GM21447 (cell line): ENCODE measurements around the gene CARTPT.

ENCODE experiments used
- ATAC-seq: cut with Tn5 transposase; IDR thresholded peaks from one replicate; pipeline ENCODE4 v1.9.1; 2021; ENCODE audit not compliant: unreplicated experiment

Gene CARTPT

DNA sequence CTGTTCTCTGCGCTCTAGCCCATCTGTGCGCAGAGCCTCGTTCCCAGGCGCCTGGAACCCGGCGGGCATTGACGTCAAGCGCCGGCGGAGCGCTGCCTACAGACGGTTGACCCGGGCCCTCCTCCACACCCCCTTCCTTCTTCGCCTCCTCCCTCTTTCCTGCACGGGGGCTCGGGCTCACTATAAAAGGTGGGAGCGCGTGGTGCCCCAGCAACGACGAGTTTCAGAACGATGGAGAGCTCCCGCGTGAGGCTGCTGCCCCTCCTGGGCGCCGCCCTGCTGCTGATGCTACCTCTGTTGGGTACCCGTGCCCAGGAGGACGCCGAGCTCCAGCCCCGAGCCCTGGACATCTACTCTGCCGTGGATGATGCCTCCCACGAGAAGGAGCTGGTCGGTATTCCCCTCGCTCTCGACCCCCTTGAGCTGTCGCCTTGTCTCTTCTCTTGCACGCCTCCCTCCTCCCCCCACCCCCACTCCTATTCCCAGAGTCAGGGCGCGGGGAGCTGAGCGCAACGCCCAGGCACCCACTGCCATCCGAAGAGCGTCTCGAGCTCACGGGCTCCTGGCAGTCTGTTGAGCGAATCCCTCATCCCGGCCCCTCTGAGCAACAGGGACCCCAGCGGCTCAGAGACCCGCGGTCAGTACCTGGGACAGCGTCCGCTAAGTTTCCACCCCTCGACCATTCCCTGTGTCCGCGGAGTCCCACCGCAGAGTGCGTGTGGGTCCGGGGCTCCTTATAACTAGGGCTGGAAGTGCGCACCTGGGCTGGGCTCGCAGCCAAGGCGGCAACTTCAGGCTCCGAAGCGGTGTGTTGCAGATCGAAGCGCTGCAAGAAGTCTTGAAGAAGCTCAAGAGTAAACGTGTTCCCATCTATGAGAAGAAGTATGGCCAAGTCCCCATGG is at the start of gene CARTPT:
TSS of gene CARTPT (plus strand) at position 213 of the 902 bp plus-strand sequence. CDS start at position 232, 19 bp downstream.
- ATAC-seq = no peak

GRCh38 chr5:71677977-71678376 is 41.1 kb upstream of the CARTPT start:
- no peak for ATAC-seq

DNA sequence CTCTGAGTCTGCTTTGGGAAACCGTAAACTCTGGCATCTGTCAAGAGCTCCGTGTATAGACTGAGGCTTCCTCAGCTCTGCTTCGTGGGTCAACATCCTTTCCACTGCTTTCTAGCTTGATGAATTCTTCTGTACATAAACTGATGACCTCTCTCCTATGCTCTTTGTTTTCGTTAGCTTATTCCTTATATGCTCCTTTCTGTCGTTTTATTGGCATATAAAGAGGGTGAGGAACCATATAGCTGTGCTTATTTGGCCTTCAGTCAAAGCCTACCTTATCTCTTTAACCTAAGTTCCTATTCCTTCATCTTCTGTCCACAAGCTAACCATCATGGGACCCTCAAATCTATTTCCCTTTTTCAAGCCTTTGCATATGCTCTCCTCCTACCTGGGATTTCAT is 39.4 kb upstream of the CARTPT start:
- ATAC-seq = no peak

GRCh38 chr5:71680510-71680909 is 38.6 kb upstream of the CARTPT start:
- ATAC-seq = no peak

DNA sequence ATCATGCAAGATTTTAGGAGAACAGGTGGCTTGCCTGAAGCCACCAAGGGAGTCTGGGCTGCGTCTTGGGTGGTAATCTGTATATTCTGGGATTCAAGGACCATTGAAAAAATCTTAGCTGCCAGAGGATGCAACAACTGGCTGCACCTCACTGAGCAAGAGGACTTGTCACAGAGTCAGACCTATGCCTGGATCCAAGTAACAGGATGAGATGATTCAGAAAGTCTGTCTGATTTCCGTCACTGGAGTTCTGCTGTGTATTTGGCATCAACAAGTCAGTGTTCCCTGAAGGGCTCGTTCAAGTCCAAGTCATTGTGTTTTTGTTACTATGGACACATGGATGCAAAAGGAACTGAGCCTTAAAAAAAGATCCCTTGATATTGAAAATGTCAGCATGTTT is 37.8 kb upstream of the CARTPT start:
- ATAC-seq = no peak

DNA sequence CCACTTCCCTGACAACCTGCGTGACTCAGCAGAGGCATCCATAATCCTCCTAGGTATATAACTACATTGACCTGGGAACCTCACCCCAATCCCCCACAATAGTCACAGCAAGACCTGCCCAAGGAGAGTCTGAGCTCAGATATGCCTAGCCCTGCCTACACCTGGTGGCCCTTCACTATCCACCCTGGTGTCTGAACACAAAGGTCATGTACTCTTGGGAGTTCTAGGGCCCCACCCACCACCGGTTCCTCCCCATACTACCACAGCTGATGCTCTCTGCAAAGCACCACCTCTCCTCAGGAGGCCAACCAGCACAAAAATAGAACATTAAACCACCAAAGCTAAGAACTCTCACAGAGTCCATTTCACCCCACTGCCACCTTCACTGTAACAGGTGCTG is 34.8 kb upstream of the CARTPT start:
- ATAC-seq = no peak

DNA sequence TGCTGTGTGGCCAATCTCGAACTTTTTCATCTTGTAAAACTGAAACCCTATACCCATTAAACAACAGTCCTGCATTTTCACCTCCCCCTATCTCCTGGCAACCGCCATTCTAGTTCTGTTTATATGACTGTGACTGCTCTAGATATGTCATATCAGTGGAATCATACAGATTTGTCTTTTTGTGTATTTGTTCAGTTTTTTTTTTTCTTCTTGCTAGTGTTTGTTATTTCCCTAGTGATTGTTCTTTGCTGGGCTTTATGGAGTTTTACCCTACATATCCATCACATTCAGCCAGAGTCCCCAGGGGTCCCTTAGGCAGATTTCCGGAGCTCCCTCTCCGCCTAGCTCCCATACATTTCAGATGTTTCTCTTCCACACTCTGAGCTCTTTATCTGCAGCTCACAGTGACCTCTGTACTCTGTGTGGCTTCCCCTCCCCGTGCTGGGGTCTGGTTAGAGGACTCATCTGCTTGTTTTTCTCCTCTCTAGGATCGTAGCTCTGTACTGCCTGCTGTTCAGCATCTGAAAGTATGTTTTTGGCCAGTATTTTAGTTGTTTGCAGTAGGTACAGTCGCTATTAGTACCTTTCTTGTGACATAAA is 25.1 kb upstream of the CARTPT start:
- no peak for ATAC-seq

DNA sequence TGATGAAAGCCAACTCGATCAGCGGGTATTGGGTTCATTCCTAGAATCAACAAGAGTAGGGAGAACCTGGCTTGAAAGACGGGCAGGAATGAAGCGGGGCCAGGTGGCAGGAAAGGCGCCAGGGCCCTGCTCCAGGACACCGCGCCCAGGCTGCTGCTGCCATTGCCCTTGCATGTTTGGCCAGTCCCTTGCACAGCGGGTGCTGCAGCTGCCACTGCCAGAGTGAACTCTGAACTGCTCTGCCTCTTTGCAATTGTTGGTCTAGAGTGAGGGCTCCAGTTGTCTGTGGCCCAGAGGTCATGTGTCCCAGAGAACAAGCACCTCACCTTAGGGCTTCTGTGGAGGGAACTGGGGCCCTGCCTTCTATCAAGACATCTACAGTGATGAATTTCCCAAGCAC is 24.0 kb upstream of the CARTPT start:
- ATAC-seq = no peak

DNA sequence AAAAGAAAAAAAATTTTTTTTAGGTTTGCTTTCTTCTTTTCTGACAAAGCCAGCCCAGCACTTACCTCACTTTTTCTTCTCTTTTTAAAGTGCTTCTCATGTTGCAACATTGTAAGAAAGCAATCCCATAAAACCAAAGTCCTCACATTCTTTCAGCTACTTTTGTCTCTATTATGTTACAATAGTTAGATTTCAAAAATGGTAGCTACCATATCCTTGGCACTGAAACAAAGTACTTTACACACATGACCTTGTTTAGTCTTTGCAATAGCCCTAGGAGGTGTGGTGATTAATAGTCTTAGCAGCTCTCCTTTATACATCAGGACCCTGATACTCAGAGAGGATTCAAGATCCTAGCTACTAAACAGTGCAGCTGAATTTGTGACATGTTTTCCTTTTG is 23.5 kb upstream of the CARTPT start:
- no peak for ATAC-seq

DNA sequence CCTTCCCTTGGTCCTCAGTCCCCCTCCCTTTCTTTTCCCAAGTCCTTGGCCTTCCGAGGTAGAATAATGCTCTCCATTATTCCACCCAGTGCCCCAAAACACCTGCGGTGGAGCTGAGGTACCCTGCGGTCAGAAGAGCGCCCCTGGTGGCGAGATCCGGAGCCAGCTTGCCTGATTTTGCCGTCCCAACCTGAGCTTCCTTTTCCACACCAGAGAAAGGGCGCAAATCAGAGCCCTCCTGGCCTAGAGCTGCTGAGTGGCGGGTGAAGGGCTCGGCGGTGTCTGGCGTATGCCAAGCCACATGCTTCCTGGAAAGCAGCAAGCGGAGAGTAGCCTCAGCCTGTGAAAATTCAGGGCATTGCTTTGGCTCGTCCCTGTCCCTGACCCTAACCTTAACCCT is 21.1 kb upstream of the CARTPT start:
- ATAC-seq = no peak

- ATAC-seq = no peak
Observed at GRCh38 chr5:71699233-71699632, 19.8 kb upstream of the CARTPT start.

DNA sequence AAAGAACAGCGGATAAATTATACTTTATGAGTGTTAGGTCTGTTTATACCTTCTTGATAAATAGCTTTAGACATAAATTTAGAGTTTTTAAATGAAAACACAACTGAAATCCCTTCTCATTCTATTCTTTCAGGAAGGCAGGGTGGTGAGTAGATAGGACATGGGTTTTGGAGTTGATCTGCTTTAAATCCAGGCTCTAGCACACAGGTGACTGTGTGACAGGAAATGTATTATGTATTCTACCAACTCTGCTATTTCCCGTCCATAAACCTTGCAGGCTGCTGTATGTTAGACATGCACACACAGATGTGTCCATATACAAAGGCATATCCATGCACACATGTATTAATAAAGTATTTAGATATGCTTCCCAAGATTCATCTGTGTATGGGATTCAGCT is 19.3 kb upstream of the CARTPT start:
- ATAC-seq = no peak

DNA sequence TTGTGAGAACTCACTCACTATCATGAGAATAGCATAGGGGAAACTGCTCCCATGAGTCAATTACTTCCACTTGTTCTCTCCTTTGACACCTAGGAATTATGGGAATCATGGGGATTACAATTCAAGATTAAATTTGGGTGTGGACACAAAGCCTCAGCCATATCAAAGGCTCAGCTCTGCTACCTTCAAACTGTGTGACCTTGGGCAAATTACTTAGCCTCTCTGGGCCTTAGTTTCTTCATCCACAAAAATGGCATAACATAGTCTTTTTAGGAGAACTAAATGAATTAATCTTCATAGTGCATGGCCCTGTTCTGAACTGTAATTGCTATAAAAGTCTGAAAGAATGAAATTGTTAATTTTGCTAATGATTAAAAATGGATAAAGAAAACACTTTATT is 18.3 kb upstream of the CARTPT start:
- no peak for ATAC-seq

GRCh38 chr5:71701407-71701806 is 17.7 kb upstream of the CARTPT start:
- ATAC-seq = no peak

- ATAC-seq = no peak
Observed at GRCh38 chr5:71703941-71704340, 15.1 kb upstream of the CARTPT start.

DNA sequence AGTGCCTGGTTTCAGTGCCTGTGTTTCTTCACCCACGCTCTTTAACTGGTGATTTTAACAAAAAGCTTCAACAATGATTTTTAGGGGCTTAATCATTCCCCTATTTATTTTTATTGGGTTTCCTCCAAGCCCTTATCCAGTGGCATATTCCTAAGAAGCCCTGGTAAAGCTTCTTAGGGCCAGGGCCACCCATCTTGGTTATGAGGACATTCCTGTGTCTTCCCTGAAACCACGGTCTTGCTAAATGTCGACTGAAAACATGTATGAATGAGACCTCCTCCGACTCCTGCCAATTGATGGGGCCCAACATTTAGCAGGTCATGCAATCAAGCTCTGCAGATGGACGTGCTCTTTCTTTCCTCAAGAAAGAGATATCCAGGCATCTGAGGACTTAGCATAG is 13.7 kb upstream of the CARTPT start:
- ATAC-seq = no peak

DNA sequence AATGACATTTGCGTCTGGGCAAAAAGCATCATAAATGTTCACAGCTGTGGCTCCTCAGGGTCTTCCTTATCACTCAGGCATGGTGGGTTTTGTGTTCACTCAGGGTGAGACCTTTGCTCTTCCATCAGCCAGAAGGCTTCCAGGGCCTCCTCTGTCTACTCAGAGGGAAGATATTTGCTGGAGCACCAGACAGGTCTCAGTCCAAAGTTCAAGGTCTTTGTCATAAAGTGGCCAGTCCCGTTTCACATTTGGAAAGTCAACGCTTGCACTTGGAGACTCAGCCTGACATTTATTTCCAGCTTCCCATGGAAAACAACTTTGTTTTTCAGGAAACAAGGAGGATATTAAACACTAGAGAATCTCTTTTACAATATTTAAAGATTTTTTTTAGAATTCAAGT is 12.2 kb upstream of the CARTPT start:
- ATAC-seq = no peak

GRCh38 chr5:71711610-71712009 is 7.5 kb upstream of the CARTPT start:
- ATAC-seq = no peak

DNA sequence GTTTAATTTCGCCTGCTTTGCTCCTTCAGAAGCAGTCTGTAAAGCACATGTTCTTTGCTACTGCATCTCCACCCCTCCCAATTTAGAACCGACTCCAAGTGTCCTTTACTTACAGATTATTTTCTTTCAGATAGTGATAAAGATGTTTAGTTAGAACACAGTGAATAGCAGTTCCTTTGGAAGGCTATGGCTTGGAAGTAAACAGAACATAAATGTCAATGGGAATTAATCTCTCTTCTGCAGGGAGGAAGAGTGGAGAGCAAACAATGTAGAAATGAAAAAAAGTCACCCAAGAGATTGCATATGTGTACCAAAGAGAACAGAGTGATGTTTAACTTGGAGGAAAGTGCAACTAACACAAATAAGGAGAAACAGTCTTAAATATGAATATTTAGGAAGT is 4.2 kb upstream of the CARTPT start:
- no peak for ATAC-seq

DNA sequence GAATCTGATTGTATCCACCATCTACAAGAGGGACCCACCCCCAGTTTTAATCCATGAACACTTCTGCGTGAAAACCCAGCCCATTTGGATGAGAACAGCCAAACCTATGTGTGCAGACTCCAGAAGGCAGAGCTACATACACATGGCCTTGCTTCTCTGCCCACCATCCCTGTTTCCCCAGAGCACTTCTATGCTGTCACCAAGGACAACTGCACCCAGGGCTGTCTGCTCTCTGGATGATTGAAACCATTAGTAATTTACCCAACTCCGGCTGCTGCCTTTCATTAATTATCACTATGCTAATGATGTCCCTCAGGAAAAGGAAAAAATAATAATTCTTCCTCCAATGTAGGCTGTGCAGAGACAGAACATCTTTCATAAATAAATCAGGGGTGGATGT is 8.9 kb downstream of the CARTPT start:
- no peak for ATAC-seq

GRCh38 chr5:71731015-71731414 is 11.9 kb downstream of the CARTPT start:
- no peak for ATAC-seq

- no peak for ATAC-seq
Observed at GRCh38 chr5:71732011-71732410, 12.9 kb downstream of the CARTPT start.

DNA sequence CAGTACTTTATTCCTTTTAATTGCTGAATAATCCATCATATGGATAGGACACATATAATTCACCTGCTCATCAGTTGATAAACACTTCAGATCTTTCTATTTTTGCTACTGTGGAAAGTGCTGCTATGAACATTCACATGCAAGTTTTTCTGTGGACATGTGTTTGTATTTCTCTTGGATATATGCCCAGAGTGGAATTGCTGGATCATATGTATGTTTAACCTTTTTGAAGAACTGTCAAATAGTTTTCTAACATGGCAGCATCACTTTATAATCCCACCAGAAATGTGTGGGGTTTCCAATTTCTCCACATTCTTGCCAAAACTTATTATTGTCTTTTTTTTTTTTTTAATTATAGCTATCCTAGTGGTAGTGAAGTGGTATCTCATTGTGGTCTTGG is 15.1 kb downstream of the CARTPT start:
- no peak for ATAC-seq
